SJCRH30 (cell line): ENCODE results near the gene PRUNE2. TPM values are rescaled to one million over a fixed set of nuclear protein-coding genes. Genes with fewer than 3 reads are reported as not detected.
"Not testable (repeated sequence)": the region's sequence is repeated elsewhere in the genome, so short reads cannot be mapped to it uniquely, and the experiment has no call there.

Experiments
- DNase-seq, 2 experiments: peaks; one replicate each; pipeline ENCODE4 v3.0.0-alpha.2; 2015 to 2020
- H3K27ac ChIP-seq: fragments of 250-450 bp; sonication (Bioruptor Pico); 2 replicates; pipeline ENCODE4 v1.5.1; 2020; ENCODE audit warnings: mild to moderate bottlenecking, moderate library complexity
- H3K27me3 ChIP-seq: fragments of 250-450 bp; sonication (Bioruptor Pico); 2 replicates; pipeline ENCODE4 v1.5.1; 2020; ENCODE audit warnings: mild to moderate bottlenecking, moderate library complexity
- H3K36me3 ChIP-seq: fragments of 250-450 bp; sonication (Bioruptor Pico); 2 replicates; pipeline ENCODE4 v1.5.1; 2020; ENCODE audit warnings: mild to moderate bottlenecking, moderate library complexity
- H3K4me1 ChIP-seq: fragments of 250-450 bp; sonication (Bioruptor Pico); 2 replicates; pipeline ENCODE4 v1.5.1; 2020; ENCODE audit warnings: mild to moderate bottlenecking, moderate library complexity
- H3K4me3 ChIP-seq: fragments of 250-450 bp; sonication (Bioruptor Pico); 2 replicates; pipeline ENCODE4 v1.5.1; 2020; ENCODE audit warnings: mild to moderate bottlenecking, moderate library complexity
- H3K9me3 ChIP-seq: fragments of 250-450 bp; sonication (Bioruptor Pico); replicated peaks from 2 replicates; pipeline ENCODE4 v1.5.1; 2020; ENCODE audit warnings: mild to moderate bottlenecking, moderate library complexity
- total RNA-seq: library from RNA; depleted of rRNA; stranded (reverse); fragments of >200 nt; shearing (Covaris generic); gene quantifications from 2 replicates; pipeline ENCODE4 v1.2.3, GENCODE V29; 2014; rRNA removed

The PRUNE2 gene
- total RNA-seq = 24.5 and 25.0 TPM in 2 replicates

GRCh38 chr9:76905791-76906646, at the start of gene PRUNE2:
Gene PRUNE2, minus strand, starts transcription at chr9:76906114. Its CDS starts 151 bp downstream, at chr9:76905963.
- DNase-seq = peak; percentile 83 to 87
- Histone ChIP-seq H3K4me3 (peak within 1 kb of the TSS; percentile 51), H3K4me1 (peaks cover 21% of the 10 kb centered on the region), H3K36me3 (no peaks in the 10 kb centered on the region), H3K27me3 (no peaks in the 10 kb centered on the region), H3K9me3 (no peaks in the 10 kb centered on the region), H3K27ac (no peak within 1 kb of the TSS)

DNA sequence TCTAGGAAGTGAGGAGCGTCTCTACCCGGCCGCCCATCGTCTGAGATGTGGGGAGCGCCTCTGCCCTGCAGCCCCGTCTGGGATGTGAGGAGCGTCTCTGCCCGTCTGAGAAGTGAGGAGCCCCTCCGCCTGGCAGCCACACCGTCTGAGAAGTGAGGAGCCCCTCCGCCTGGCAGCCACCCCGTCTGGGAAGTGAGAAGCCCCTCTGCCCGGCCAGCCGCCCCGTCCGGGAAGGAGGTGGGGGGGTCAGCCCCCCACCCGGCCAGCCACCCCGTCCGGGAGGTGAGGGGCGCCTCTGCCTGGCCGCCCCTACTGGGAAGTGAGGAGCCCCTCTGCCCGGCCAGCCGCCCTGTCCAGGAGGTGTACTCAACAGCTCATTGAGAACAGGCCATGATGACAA, 49.5 kb upstream of the PRUNE2 start:
- H3K36me3 ChIP-seq, H3K4me1 ChIP-seq, H3K9me3 ChIP-seq, H3K27ac ChIP-seq, H3K4me3 ChIP-seq, H3K27me3 ChIP-seq, DNase-seq: not testable (repeated sequence)

- Histone ChIP-seq H3K9me3 (no peaks in the 10 kb centered on the region; the same call in 1 of the 2 replicates), H3K4me3 (no peak overlapping the region), H3K27ac (no peak overlapping the region), H3K4me1 (no peaks in the 10 kb centered on the region), H3K27me3 (0 out of 2 replicates have a peak, but pooled peaks cover 3% of the 10 kb centered on the region), H3K36me3 (no peaks in the 10 kb centered on the region)
- no peak for DNase-seq
Observed at GRCh38 chr9:76949865-76950264, 44.0 kb upstream of the PRUNE2 start.

- Histone ChIP-seq H3K36me3 (no peaks in the 10 kb centered on the region), H3K4me1 (no peaks in the 10 kb centered on the region), H3K27ac (no peak overlapping the region), H3K9me3 (no peaks in the 10 kb centered on the region; the same call in 1 of the 2 replicates), H3K4me3 (no peak overlapping the region), H3K27me3 (0 out of 2 replicates have a peak, but pooled peaks cover 9% of the 10 kb centered on the region)
- no peak for DNase-seq
Observed at GRCh38 chr9:76944011-76944410, 38.1 kb upstream of the PRUNE2 start.

DNA sequence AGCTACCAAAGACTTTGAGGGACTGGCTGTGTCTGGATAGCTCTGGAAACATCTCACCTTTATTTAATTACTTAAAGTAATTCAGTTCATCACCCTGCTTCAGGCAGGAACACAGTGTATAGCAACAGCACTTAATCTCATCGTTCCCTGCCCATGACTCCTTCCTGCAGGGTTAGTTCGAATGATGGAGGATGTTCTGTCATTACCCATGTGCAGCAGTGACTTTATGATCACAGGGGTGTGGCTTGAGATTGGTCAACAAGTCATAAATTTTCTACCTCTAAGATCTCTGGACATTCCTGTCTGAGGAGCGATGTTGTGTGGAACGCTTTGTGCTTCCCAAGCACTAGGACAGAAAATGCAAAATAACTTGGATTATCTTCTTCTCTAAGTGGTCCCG, 37.1 kb upstream of the PRUNE2 start:
- Histone ChIP-seq H3K27ac (no peak overlapping the region), H3K4me3 (no peak overlapping the region), H3K27me3 (0 out of 2 replicates have a peak, but pooled peaks cover 9% of the 10 kb centered on the region), H3K36me3 (no peaks in the 10 kb centered on the region), H3K4me1 (no peaks in the 10 kb centered on the region), H3K9me3 (no peaks in the 10 kb centered on the region; the same call in 1 of the 2 replicates)
- no peak for DNase-seq

DNA sequence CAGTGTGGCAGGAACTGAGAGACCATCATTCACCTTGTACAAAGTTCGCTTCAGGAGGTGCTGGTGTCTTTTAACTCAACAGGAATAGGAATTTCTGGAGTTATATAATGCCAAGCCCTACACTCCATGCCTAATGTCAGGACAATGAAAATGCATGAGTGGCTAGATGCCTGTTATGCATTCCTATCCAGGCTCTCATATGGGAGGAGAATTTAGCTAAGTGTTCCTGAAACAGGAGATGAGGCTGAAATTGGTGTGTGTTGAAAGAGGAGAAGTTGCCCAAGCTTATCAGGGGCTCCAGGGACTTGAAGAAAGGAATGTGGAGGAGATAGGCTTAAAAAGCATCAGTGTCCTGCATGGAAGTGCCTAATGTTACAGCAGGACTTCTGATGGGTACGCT, 26.8 kb upstream of the PRUNE2 start:
- DNase-seq = no peak
- H3K27ac ChIP-seq = no peak overlapping the region
- no peak overlapping the region for H3K4me3 ChIP-seq
- H3K4me1 ChIP-seq = no peaks in the 10 kb centered on the region
- no peaks in the 10 kb centered on the region for H3K9me3 ChIP-seq
- H3K36me3 ChIP-seq = no peaks in the 10 kb centered on the region
- no peaks in the 10 kb centered on the region for H3K27me3 ChIP-seq

DNA sequence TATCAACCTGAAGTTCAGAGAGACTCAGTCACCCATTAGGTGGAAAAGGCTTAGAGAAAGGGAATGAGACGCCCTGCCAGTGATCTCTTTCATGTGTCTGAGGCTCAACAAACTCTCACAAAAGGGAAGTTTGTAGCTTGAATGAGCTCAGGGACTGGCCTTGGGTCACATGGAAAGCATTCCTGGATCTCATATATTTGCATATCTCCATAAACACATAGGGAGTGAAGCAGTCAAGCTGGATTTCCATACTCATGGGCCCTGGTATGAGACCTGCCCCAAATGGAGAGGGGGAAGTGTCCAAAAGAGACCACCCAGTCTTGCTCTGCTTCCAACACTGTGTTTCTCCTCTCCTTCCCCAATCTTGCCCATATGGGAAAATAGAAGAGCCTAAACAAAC, 26.4 kb upstream of the PRUNE2 start:
- no peaks in the 10 kb centered on the region for H3K36me3 ChIP-seq
- no peak overlapping the region for H3K4me3 ChIP-seq
- H3K4me1 ChIP-seq = no peaks in the 10 kb centered on the region
- DNase-seq = no peak
- no peak overlapping the region for H3K27ac ChIP-seq
- no peaks in the 10 kb centered on the region for H3K9me3 ChIP-seq
- H3K27me3 ChIP-seq = no peaks in the 10 kb centered on the region

GRCh38 chr9:76927540-76928240, 21.8 kb upstream of the PRUNE2 start:
- Histone ChIP-seq H3K27me3 (no peaks in the 10 kb centered on the region), H3K27ac (no peak overlapping the region)
- no peak for DNase-seq

GRCh38 chr9:76926846-76927245, 20.9 kb upstream of the PRUNE2 start:
- no peak for DNase-seq
- H3K27me3 ChIP-seq = no peaks in the 10 kb centered on the region
- no peaks in the 10 kb centered on the region for H3K9me3 ChIP-seq
- no peaks in the 10 kb centered on the region for H3K4me1 ChIP-seq
- no peak overlapping the region for H3K4me3 ChIP-seq
- H3K27ac ChIP-seq = no peak overlapping the region
- H3K36me3 ChIP-seq = no peaks in the 10 kb centered on the region

More at GRCh38 chr9:76927540-76928240, 21.8 kb upstream of the PRUNE2 start:
- Histone ChIP-seq H3K36me3 (no peaks in the 10 kb centered on the region), H3K9me3 (no peaks in the 10 kb centered on the region), H3K4me3 (no peak overlapping the region), H3K4me1 (no peaks in the 10 kb centered on the region)

DNA sequence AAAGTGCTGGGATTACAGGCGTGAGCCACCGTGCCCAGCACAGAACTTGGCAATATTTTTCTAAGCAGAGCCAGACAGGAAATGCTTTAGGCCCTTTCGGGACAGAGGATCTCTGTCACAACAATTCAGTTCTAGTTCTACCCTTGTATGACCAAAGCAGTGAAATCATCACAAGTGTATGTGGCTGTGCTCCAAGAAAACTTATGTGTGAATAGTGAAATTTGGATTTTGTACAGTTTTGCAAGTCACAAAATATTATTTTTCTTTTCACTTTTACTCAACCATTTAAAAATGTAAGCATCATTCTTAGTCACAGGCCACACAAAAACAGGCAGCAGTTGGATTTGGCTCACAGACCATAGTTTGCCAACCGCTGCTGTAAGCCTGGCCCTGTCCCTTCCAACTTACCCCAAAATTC, 20.4 kb upstream of the PRUNE2 start:
- H3K4me1 ChIP-seq = no peaks in the 10 kb centered on the region
- no peaks in the 10 kb centered on the region for H3K9me3 ChIP-seq
- H3K27me3 ChIP-seq = no peaks in the 10 kb centered on the region
- no peak overlapping the region for H3K4me3 ChIP-seq
- no peak for DNase-seq
- H3K36me3 ChIP-seq = no peaks in the 10 kb centered on the region
- H3K27ac ChIP-seq = no peak overlapping the region

DNA sequence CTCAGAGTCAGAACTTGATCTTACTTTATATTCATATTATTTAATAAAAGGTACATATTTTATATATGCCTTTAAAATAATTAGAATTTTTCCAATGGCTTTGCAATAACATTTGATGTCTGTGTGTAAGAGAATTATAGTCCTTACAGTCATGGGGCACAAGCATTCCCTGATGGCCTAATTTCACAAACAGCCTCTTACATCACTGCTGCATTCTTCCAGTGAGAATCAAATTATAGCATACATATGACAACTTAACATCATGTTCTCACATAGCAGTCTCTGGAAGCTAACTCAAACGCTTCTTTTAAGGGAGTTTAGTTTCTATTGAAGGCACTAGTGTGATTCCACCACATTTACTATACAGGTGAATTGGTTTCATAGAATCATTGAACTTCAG, 15.3 kb upstream of the PRUNE2 start:
- no peak overlapping the region for H3K4me3 ChIP-seq
- no peaks in the 10 kb centered on the region for H3K36me3 ChIP-seq
- no peak for DNase-seq
- peaks cover 11% of the 10 kb centered on the region for H3K27me3 ChIP-seq
- H3K4me1 ChIP-seq = no peaks in the 10 kb centered on the region
- no peaks in the 10 kb centered on the region; the same call in 1 of the 2 replicates for H3K9me3 ChIP-seq
- H3K27ac ChIP-seq = no peak overlapping the region

DNA sequence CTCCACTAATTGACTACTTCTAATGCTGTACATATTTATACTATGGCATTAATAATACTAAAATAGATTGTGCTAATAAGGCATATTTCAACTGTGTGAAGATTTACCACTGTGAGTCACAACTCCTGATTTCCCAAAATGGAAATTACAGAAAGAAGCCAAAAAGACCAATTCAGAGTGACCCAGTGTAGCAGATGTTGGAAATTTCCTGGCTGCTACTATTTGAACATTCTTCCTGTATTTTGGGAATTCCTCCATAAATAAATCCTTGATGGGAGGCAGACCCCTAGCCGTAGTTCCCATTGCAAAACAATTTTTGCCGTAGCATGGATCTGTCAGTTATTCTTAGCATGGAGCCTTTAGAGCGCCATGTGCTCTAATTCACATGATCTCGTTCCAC, 11.4 kb upstream of the PRUNE2 start:
- DNase-seq = no peak
- H3K27ac ChIP-seq = no peak overlapping the region

DNA sequence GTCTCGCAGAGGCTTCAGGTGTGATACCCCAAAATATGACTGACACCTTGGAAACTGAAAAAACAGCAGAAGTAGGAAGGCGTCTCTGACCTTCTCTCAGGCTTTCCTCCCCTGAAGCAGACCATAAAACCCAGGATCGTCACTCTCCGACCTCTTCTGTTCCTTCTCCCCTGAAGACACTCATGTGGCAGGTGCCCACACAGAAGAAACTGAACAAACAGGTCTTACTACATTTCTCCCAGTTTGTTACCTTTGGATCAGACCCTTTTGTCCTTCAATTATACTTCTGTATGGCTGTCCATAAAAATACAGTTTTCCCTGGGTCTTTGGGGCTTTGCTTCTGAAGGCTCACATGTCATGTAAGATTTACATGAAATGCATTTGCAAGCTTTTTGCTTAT, 10.3 kb upstream of the PRUNE2 start:
- peaks cover 4% of the 10 kb centered on the region; the same call in 1 of the 2 replicates for H3K4me1 ChIP-seq
- H3K9me3 ChIP-seq = no peaks in the 10 kb centered on the region; the same call in 1 of the 2 replicates
- H3K27me3 ChIP-seq = peaks cover 11% of the 10 kb centered on the region
- H3K4me3 ChIP-seq = no peak overlapping the region
- H3K36me3 ChIP-seq = no peaks in the 10 kb centered on the region
- no peak overlapping the region for H3K27ac ChIP-seq
- no peak for DNase-seq

More for the DNA sequence above, 11.4 kb upstream of the PRUNE2 start:
- Histone ChIP-seq H3K9me3 (no peaks in the 10 kb centered on the region; the same call in 1 of the 2 replicates), H3K36me3 (no peaks in the 10 kb centered on the region), H3K4me1 (peaks cover 1% of the 10 kb centered on the region; the same call in 1 of the 2 replicates), H3K27me3 (peaks cover 11% of the 10 kb centered on the region), H3K4me3 (no peak overlapping the region)

DNA sequence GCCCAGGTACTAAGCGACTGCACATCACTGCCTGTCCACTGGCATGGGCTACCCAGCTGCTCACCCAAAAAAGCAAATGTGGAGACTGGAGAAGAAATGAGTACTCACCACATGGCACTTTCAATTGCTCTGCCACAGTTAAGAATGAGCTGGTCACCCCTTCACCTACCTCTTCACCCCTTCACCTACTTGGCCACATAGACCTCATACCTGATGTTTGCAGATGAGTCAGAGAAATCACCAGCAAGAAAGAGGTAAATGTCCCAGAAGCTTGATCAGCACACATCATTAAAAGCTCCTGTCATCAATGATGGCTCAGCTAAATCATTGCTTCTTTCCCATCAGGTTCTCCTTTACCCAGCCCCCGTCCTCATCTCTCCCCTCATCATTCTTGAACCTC, 7.6 kb upstream of the PRUNE2 start:
- no peak for DNase-seq
- Histone ChIP-seq H3K9me3 (no peaks in the 10 kb centered on the region; the same call in 1 of the 2 replicates), H3K36me3 (no peaks in the 10 kb centered on the region), H3K27ac (no peak overlapping the region), H3K4me1 (peaks cover 4% of the 10 kb centered on the region; the same call in 1 of the 2 replicates), H3K4me3 (no peak overlapping the region), H3K27me3 (peaks cover 11% of the 10 kb centered on the region)
